ENCODE results near the gene SPOCD1. TPM values are rescaled to one million over a fixed set of nuclear protein-coding genes. Genes with fewer than 3 reads are reported as not detected.

Gene SPOCD1
- total RNA-seq, 4 donors from 2014 or later, result 0.48 to 0.80 TPM; not detected in 2

- no peak for TF ChIP-seq EP300 (IDR thresholded peaks at IDR 0.05; ENCODE audit: low read depth)
- no peak for TF ChIP-seq CTCF (IDR thresholded peaks at IDR 0.05)
- no peak for TF ChIP-seq POLR2A (IDR thresholded peaks at IDR 0.05)
- no peak for TF ChIP-seq POLR2AphosphoS5 (IDR thresholded peaks at IDR 0.05)
- peaks cover 17 to 33% (median 27%) of the 10 kb centered on the region in 4 donors for H3K4me1 ChIP-seq
- WGBS, 2 donors (ENCODE audit: low coverage in 1 of 2), result 72 to 77% methylated on average over 4 to 8 of the region's 8 CpGs
- H3K36me3 ChIP-seq, result no peaks in the 10 kb centered on the region
- H3K27ac ChIP-seq, result no peak overlapping the region
- DNase-seq, result no peak
- intact Hi-C loops (cut with DNase I; ENCODE audit: low total_unique reads), result no loop called here
- no peak overlapping the region for H3K4me3 ChIP-seq
- in situ Hi-C loops (cut with MboI; ENCODE audit: low pct_ligation_motif_present in 1 of 4, low pct_unique_long_range_greater_than_20kb in 1 of 4, low sequenced_read_pairs in 3 of 4), result no loop called here
- no peaks in the 10 kb centered on the region for H3K9me3 ChIP-seq
- peaks cover 27% of the 10 kb centered on the region for H3K27me3 ChIP-seq
Measured at GRCh38 chr1:31757204-31757679, 58.6 kb downstream of the SPOCD1 start.

GRCh38 chr1:31756578-31756977, 59.2 kb downstream of the SPOCD1 start:
- no peak overlapping the region for H3K27ac ChIP-seq
- DNase-seq, result no peak
- H3K4me3 ChIP-seq, result no peak overlapping the region
- in situ Hi-C loops (cut with MboI; ENCODE audit: low pct_ligation_motif_present in 1 of 4, low pct_unique_long_range_greater_than_20kb in 1 of 4, low sequenced_read_pairs in 3 of 4), result no loop called here
- WGBS, 2 donors (ENCODE audit: low coverage in 1 of 2), result 95% methylated on average over 13 of the region's 13 CpGs; no CpG with 5 or more reads in 1 of the 2 donors
- TF ChIP-seq POLR2A (IDR thresholded peaks at IDR 0.05) (no peak), EP300 (IDR thresholded peaks at IDR 0.05; ENCODE audit: low read depth) (no peak), CTCF (IDR thresholded peaks at IDR 0.05) (no peak), POLR2AphosphoS5 (IDR thresholded peaks at IDR 0.05) (no peak)
- no peaks in the 10 kb centered on the region for H3K9me3 ChIP-seq
- H3K36me3 ChIP-seq, result no peaks in the 10 kb centered on the region
- H3K4me1 ChIP-seq, result peaks cover 17 to 28% (median 24%) of the 10 kb centered on the region in 4 donors
- intact Hi-C loops (cut with DNase I; ENCODE audit: low total_unique reads), result no loop called here
- H3K27me3 ChIP-seq, result peaks cover 21% of the 10 kb centered on the region

GRCh38 chr1:31755850-31756492, 59.9 kb downstream of the SPOCD1 start:
- intact Hi-C loops (cut with DNase I; ENCODE audit: low total_unique reads), result no loop called here
- H3K36me3 ChIP-seq, result no peaks in the 10 kb centered on the region
- peaks cover 15% of the 10 kb centered on the region for H3K27me3 ChIP-seq
- WGBS, 2 donors (ENCODE audit: low coverage in 1 of 2), result 80 to 84% methylated on average over 2 to 29 of the region's 30 CpGs
- TF ChIP-seq EP300 (IDR thresholded peaks at IDR 0.05; ENCODE audit: low read depth), result no peak
- TF ChIP-seq POLR2A (IDR thresholded peaks at IDR 0.05), result no peak
- no peak for TF ChIP-seq CTCF (IDR thresholded peaks at IDR 0.05)
- no peak for TF ChIP-seq POLR2AphosphoS5 (IDR thresholded peaks at IDR 0.05)
- in situ Hi-C loops (cut with MboI; ENCODE audit: low pct_ligation_motif_present in 1 of 4, low pct_unique_long_range_greater_than_20kb in 1 of 4, low sequenced_read_pairs in 3 of 4), result no loop called here
- no peak overlapping the region for H3K4me3 ChIP-seq
- peaks cover 17 to 25% (median 19%) of the 10 kb centered on the region in 4 donors for H3K4me1 ChIP-seq
- H3K9me3 ChIP-seq, result no peaks in the 10 kb centered on the region
- no peak overlapping the region for H3K27ac ChIP-seq
- no peak for DNase-seq

- in situ Hi-C loops (cut with MboI; ENCODE audit: low pct_ligation_motif_present in 1 of 4, low pct_unique_long_range_greater_than_20kb in 1 of 4, low sequenced_read_pairs in 3 of 4), result no loop called here
- TF ChIP-seq EP300 (IDR thresholded peaks at IDR 0.05; ENCODE audit: low read depth) (no peak), POLR2AphosphoS5 (IDR thresholded peaks at IDR 0.05) (no peak), POLR2A (IDR thresholded peaks at IDR 0.05) (no peak), CTCF (IDR thresholded peaks at IDR 0.05) (no peak)
- Histone ChIP-seq H3K36me3 (no peaks in the 10 kb centered on the region), H3K27ac (no peak overlapping the region), H3K4me3 (no peak overlapping the region), H3K27me3 (peaks cover 7% of the 10 kb centered on the region), H3K9me3 (no peaks in the 10 kb centered on the region), H3K4me1 (peaks cover 12 to 19% (median 14%) of the 10 kb centered on the region in 4 donors)
- 72 to 100% methylated on average over 1 to 9 of the region's 9 CpGs for WGBS, 2 donors (ENCODE audit: low coverage in 1 of 2)
- intact Hi-C loops (cut with DNase I; ENCODE audit: low total_unique reads), result no loop called here
- no peak for DNase-seq
Measured at GRCh38 chr1:31755197-31755611, 60.6 kb downstream of the SPOCD1 start.

Measured in transverse colon (tissue), 4 donors.